Testis (tissue), 3 donors: ENCODE results near the gene HEATR5A. TPM values are rescaled to one million over a fixed set of nuclear protein-coding genes. Genes with fewer than 3 reads are reported as not detected.
"Not testable (repeated sequence)": the region's sequence is repeated elsewhere in the genome, so short reads cannot be mapped to it uniquely, and the experiment has no call there.

Experiments used
- DNase-seq: peaks from one replicate; pipeline ENCODE4 v3.0.0-alpha.2; 2019
- H3K27ac ChIP-seq, 2 donors: fragments of 200-600 bp; sonication (generic); one replicate each; pipeline ENCODE4 v1.5.1; 2019
- H3K27me3 ChIP-seq: fragments of 200-600 bp; sonication (generic); one replicate; pipeline ENCODE4 v1.5.1; 2019
- H3K36me3 ChIP-seq: fragments of 200-600 bp; sonication (generic); one replicate; pipeline ENCODE4 v1.5.1; 2017; ENCODE audit warnings: low read depth; ENCODE audit errors: missing control alignments
- H3K4me1 ChIP-seq: fragments of 200-600 bp; sonication (generic); one replicate; pipeline ENCODE4 v1.5.1; 2019
- H3K4me3 ChIP-seq, 2 donors: fragments of 200-600 bp; sonication (generic); one replicate each; pipeline ENCODE4 v1.5.1; 2017 to 2019
- H3K9me3 ChIP-seq: fragments of 200-600 bp; sonication (generic); one replicate; pipeline ENCODE4 v1.5.1; 2017
- CTCF ChIP-seq, 3 experiments: fragments of 450-650 bp in 2 of 3; fragments of 200-600 bp in 1 of 3; sonication (generic) in 1 of 3; IDR thresholded peaks; one replicate each; pipeline ENCODE4 v1.5.1; 2016 to 2019; ENCODE audit warnings: antibody characterized with exemption in 3 of 3, mild to moderate bottlenecking in 2 of 3, moderate library complexity in 1 of 3
- POLR2A ChIP-seq: fragments of 450-650 bp; IDR thresholded peaks from one replicate; pipeline ENCODE4 v1.6.1; 2017; ENCODE audit warnings: antibody characterized with exemption, mild to moderate bottlenecking, moderate library complexity
- WGBS, 2 donors: methylation state at CpG; one replicate each; pipeline ENCODE4 v1.1.5; 2018; 5-methylcytosine and 5-hydroxymethylcytosine counted together
- intact Hi-C: fragments of 100-400 bp; cut with DNase I; formaldehyde crosslinking; loops from one replicate; pipeline ENCODE4 v1.15.1; 2023; ENCODE audit warnings: low total_unique reads
- polyA plus RNA-seq: library from polyadenylated mRNA; stranded (reverse); fragments of 350-450 nt; fragmentation: Illumina TruSeq; extraction: RNeasy Lipid Tissue Mini Kit (QIAGEN cat#74804); gene quantifications from one replicate; pipeline ENCODE4 v1.2.3, GENCODE V29; 2014; ENCODE audit warnings: low read depth, low replicate concordance; ENCODE audit not compliant: insufficient read depth
- total RNA-seq, 2 donors: library from RNA; depleted of rRNA; stranded (reverse); fragments of >200 nt; gene quantifications; one replicate each; pipeline ENCODE4 v1.2.3, GENCODE V29; 2016

The HEATR5A gene
- total and polyA plus RNA-seq, 3 donors from 2014 or later, result 19.6 to 39.8 (median 33.0) TPM

- Histone ChIP-seq H3K27me3 (no peaks in the 10 kb centered on the region), H3K4me1 (peaks cover 3% of the 10 kb centered on the region), H3K4me3 (no peak overlapping the region), H3K36me3 (no peaks in the 10 kb centered on the region), H3K27ac (no peak overlapping the region), H3K9me3 (no peaks in the 10 kb centered on the region)
- DNase-seq, result no peak
- intact Hi-C loops, result no loop called here
- 84 to 97% methylated on average over 1 of the region's 1 CpG for WGBS, 2 donors
- no peak for TF ChIP-seq POLR2A
- TF ChIP-seq CTCF (IDR thresholded peaks at IDR 0.05), result no peak
These were observed 25.4 kb upstream of the HEATR5A start for GRCh38 chr14:31445703-31446102.

GRCh38 chr14:31442284-31442683, 21.9 kb upstream of the HEATR5A start:
- H3K36me3 ChIP-seq, result no peaks in the 10 kb centered on the region
- H3K4me3 ChIP-seq, result no peak overlapping the region
- H3K9me3 ChIP-seq, result no peaks in the 10 kb centered on the region
- no peak for TF ChIP-seq CTCF (IDR thresholded peaks at IDR 0.05)
- no peak for TF ChIP-seq POLR2A
- H3K27me3 ChIP-seq, result no peaks in the 10 kb centered on the region
- intact Hi-C loops, result no loop called here
- no peak for DNase-seq
- H3K4me1 ChIP-seq, result peaks cover 3% of the 10 kb centered on the region
- no peak overlapping the region for H3K27ac ChIP-seq
- WGBS, 2 donors, result 86 to 89% methylated on average over 6 of the region's 6 CpGs

GRCh38 chr14:31441273-31442111, 21.1 kb upstream of the HEATR5A start:
- 84 to 87% methylated on average over 7 of the region's 7 CpGs for WGBS, 2 donors

GRCh38 chr14:31440280-31440679, 19.9 kb upstream of the HEATR5A start:
- H3K9me3 ChIP-seq, result no peaks in the 10 kb centered on the region
- no peak for DNase-seq
- no peak overlapping the region for H3K4me3 ChIP-seq
- H3K27ac ChIP-seq, result no peak overlapping the region
- peaks cover 3% of the 10 kb centered on the region for H3K4me1 ChIP-seq
- TF ChIP-seq POLR2A (no peak), CTCF (IDR thresholded peaks at IDR 0.05) (no peak)
- no peaks in the 10 kb centered on the region for H3K27me3 ChIP-seq
- intact Hi-C loops, result no loop called here
- H3K36me3 ChIP-seq, result no peaks in the 10 kb centered on the region

More at GRCh38 chr14:31441273-31442111, 21.1 kb upstream of the HEATR5A start:
- no peak for DNase-seq
- Histone ChIP-seq H3K27me3 (no peaks in the 10 kb centered on the region), H3K4me1 (peaks cover 3% of the 10 kb centered on the region), H3K4me3 (no peak overlapping the region), H3K27ac (peak overlapping the region in 1 of 2 donors; percentile 11), H3K36me3 (no peaks in the 10 kb centered on the region), H3K9me3 (no peaks in the 10 kb centered on the region)
- intact Hi-C loops, result no loop called here
- TF ChIP-seq CTCF (IDR thresholded peaks at IDR 0.05), result no peak

GRCh38 chr14:31439561-31439960, 19.2 kb upstream of the HEATR5A start:
- Histone ChIP-seq H3K27me3 (no peaks in the 10 kb centered on the region), H3K27ac (no peak overlapping the region), H3K36me3 (no peaks in the 10 kb centered on the region), H3K9me3 (no peaks in the 10 kb centered on the region), H3K4me3 (no peak overlapping the region), H3K4me1 (peaks cover 3% of the 10 kb centered on the region)
- 85 to 93% methylated on average over 2 of the region's 2 CpGs for WGBS, 2 donors
- intact Hi-C loops, result no loop called here
- no peak for TF ChIP-seq CTCF (IDR thresholded peaks at IDR 0.05)
- TF ChIP-seq POLR2A, result no peak
- DNase-seq, result no peak

GRCh38 chr14:31437045-31437691, 16.8 kb upstream of the HEATR5A start:
- DNase-seq, H3K4me1 ChIP-seq, H3K27ac ChIP-seq, H3K9me3 ChIP-seq, intact Hi-C loops, H3K4me3 ChIP-seq, H3K27me3 ChIP-seq, H3K36me3 ChIP-seq: not testable (repeated sequence)
- WGBS, 2 donors, result 92% methylated on average over 14 of the region's 45 CpGs; no CpG with 5 or more reads in 1 of the 2 donors
